Mesodermal cell (in vitro differentiated cells): ENCODE results near the gene ST6GALNAC1.
"Not testable (repeated sequence)": the region's sequence is repeated elsewhere in the genome, so short reads cannot be mapped to it uniquely, and the experiment has no call there.

Experiments
- H3K27ac ChIP-seq: 2 replicates; pipeline ENCODE4 v1.7.0; 2013; ENCODE audit warnings: mild to moderate bottlenecking, low read depth, low read length, moderate library complexity; ENCODE audit not compliant: severe bottlenecking
- H3K36me3 ChIP-seq: 2 replicates; pipeline ENCODE4 v1.7.1; 2013; ENCODE audit warnings: mild to moderate bottlenecking, low read length, moderate library complexity; ENCODE audit not compliant: control insufficient read depth, insufficient read depth
- H3K4me1 ChIP-seq: one replicate; pipeline ENCODE4 v1.7.1; 2013; ENCODE audit warnings: mild to moderate bottlenecking, low read length; ENCODE audit not compliant: insufficient read depth, control insufficient read depth, poor library complexity, severe bottlenecking
- H3K4me3 ChIP-seq: 2 replicates; pipeline ENCODE4 v1.7.0; 2013; ENCODE audit warnings: low read length, control low read depth, mild to moderate bottlenecking; ENCODE audit not compliant: insufficient read depth, poor library complexity, severe bottlenecking; ENCODE audit errors: extremely low read depth
- H3K9me3 ChIP-seq: 2 replicates; pipeline ENCODE4 v1.7.1; 2013; ENCODE audit warnings: mild to moderate bottlenecking, low read length, moderate library complexity; ENCODE audit not compliant: control insufficient read depth
- WGBS, 2 experiments: methylation state at CpG; one replicate each; pipeline ENCODE4 v1.1.5; 2013; ENCODE audit warnings: missing lambda C conversion rate in 2 of 2; ENCODE audit not compliant: insufficient coverage in 2 of 2; 5-methylcytosine and 5-hydroxymethylcytosine counted together

The ST6GALNAC1 gene

DNA sequence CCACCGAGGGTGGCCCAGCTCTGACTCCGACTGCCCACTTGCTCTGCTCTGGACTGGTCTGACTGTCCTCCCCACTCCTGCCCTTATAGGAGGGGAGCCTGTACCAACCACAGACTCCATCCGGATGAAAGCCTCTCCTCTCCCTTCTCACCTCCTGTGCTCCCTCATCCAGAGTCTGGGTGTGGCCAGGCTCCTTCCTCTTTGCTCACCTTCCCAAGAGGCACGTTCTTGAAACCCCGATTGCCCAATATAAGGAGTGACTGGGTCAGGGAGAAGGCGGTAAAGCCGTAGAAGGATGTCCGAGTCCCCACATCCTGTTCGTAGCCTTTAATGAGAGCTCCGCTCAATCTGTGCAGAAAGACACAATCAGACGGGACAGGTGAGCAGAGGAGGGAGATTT lies 17.1 kb downstream of the ST6GALNAC1 start:
- 86 to 89% methylated on average over 10 to 11 of the region's 11 CpGs for WGBS, 2 experiments
- no peaks in the 10 kb centered on the region for H3K4me1 ChIP-seq
- no peaks in the 10 kb centered on the region for H3K36me3 ChIP-seq
- no peak overlapping the region for H3K4me3 ChIP-seq
- H3K9me3 ChIP-seq, result no peaks in the 10 kb centered on the region
- H3K27ac ChIP-seq, result no peak overlapping the region

DNA sequence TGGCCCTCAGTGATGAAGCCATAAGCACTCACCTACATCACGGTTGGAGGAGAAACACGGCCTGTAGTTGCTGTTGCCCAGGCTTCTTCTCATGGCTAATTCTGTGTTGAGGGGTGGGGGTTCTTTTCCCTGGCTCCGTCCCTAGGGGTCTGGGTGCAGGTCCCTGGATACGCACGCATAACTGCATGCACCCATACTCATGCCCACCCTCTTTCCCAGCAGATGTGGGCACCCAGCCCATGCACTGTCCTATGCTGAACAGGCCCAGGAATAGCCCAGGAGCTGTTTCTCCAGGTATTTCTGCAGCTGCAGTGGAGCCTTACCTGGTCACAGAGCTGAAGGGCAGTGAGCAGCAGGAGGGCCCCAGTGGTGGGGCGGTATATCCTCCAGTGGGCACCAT lies 18.1 kb downstream of the ST6GALNAC1 start:
- H3K9me3 ChIP-seq, result no peaks in the 10 kb centered on the region

DNA sequence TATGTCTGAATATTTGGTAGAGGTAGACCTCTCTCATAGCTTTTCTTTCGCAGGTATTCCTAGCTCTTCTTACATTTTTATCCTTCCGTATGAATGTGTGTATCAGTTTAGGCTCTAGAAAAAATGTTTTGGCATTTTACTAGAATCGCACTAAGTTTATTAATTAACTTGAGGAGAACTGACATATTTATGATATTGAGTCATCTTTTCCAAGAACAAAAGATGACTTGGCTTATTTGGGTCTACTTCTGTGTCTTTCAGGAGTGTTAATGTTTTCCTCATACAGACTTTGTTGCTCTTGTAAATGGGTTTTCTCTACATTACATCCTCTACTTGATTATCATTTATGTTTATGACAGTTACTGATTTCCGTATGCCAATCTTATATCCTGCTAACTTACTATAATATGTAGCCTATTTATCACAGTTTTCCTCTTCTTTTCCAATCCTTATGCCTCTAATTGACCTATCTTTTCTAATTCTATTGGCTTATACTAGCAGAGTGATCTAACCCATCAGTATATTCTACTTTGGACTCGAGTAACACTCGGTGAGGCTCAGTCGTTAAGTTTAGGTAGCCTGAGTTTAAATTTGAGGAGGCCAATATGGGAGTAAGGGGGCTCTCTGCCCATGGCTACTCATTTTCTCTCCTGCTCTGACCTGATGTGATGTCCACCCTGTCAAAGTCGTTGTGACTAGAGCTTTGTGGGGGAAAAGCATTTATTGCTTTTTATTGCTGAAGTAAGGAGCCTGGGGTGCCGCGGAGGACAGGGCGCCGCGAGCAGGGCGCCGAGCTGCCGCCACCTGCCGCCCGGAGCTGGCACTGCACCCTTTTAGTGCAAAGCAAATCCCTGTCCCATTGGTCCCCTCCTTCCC lies 20.0 kb downstream of the ST6GALNAC1 start:
- no peaks in the 10 kb centered on the region for H3K9me3 ChIP-seq
- WGBS, 2 experiments, result 50 to 71% methylated on average over 4 to 6 of the region's 18 CpGs

More for the DNA sequence above, 18.1 kb downstream of the ST6GALNAC1 start:
- H3K4me3 ChIP-seq, result no peak overlapping the region
- no peaks in the 10 kb centered on the region for H3K4me1 ChIP-seq
- no peak overlapping the region for H3K27ac ChIP-seq
- no peaks in the 10 kb centered on the region for H3K36me3 ChIP-seq
- 67 to 95% methylated on average over 1 to 3 of the region's 6 CpGs for WGBS, 2 experiments

DNA sequence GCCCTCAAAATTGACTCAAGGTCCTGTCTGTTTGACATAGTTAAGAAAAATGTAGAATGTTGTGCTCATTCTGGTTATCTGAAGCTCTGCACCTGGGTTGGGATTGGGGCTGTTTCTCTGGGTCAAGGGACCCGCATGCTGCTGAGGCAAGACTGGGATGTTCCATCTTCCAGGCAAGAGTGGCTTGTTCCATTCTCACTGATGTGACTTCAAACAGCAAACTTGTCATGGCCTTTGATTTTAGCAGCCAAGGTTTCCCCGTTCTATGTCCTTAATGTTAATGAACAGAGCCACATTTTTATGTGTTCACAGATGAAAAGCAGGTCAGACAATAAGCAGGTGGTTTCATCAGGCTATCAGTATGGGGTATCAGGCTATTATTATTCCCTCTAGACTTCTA lies 25.7 kb downstream of the ST6GALNAC1 start:
- Histone ChIP-seq H3K36me3 (no peaks in the 10 kb centered on the region), H3K9me3 (no peaks in the 10 kb centered on the region), H3K4me3 (no peak overlapping the region), H3K4me1 (no peaks in the 10 kb centered on the region), H3K27ac (no peak overlapping the region)
- WGBS, 2 experiments, result 88 to 100% methylated on average over 2 of the region's 2 CpGs

More for the DNA sequence above, 20.0 kb downstream of the ST6GALNAC1 start:
- Histone ChIP-seq H3K4me1 (no peaks in the 10 kb centered on the region), H3K27ac (no peak overlapping the region), H3K4me3 (no peak overlapping the region), H3K36me3 (no peaks in the 10 kb centered on the region)

DNA sequence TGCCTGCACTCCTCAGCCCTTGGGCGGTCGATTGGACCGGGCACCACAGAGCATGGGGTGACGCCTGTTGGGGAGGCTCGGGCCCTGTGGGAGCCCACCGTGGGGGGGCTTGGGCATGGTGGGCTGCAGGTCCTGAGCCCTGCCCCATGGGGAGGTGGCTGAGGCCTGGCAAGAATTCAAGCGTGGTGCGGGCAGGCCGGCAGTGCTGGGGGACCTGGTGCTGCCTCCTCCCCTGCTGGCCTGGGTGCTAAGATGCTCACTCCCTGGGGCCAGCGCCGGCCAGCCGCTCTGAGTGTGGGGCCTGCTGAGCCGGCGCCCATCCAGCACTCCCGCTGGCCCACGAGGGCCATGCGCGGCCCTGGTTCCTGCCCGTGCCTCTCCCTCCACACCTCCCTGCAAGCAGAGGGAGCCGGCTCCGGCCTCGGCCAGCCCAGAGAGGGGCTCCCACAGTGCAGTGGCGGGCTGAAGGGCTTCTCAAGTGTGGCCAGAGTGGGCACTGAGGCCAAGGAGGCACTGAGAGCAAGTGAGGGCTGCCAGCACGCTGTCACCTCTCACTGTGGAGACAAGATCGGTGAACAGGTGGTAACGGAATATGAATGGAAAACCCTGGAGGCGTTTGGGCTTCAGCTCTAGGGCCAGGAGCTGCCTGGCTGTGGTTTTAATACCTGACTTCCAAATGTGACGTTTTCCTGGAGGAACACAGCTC lies 28.5 kb downstream of the ST6GALNAC1 start:
- H3K9me3 ChIP-seq, result no peaks in the 10 kb centered on the region
- no peaks in the 10 kb centered on the region for H3K36me3 ChIP-seq
- WGBS, 2 experiments, result 90 to 91% methylated on average over 14 to 25 of the region's 28 CpGs
- no peak overlapping the region for H3K4me3 ChIP-seq
- no peaks in the 10 kb centered on the region for H3K4me1 ChIP-seq
- H3K27ac ChIP-seq, result no peak overlapping the region

DNA sequence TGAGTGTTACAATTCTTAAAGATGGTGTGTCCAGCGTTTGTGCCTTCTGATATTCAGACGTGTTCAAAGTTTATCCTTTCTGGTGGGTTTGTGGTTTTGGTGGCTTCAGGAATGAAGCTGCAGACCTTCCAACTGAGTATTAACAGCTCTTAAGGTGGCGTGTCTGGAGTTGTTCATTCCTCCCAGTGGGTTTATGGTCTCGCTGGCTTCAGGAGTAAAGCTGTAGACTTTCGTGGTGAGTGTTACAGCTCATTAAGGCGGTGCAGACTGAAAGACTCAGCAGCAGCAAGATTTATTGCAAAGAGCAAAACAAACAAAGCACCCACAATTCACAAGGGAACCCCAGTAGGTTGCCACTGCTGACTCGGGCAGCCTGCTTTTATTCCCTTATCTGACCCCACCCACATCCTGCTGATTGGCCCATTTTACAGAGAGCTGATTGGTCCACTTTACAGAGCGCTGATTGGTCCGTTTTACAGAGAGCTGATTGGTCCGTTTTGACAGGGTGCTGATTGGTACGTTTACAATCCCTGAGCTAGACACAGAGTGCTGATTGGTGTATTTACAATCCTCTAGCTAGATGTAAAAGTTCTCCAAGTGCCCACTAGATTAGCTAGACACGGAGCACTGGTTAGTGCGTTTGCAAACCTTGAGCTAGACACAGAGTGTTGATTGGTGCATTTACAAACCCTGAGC lies 29.3 kb downstream of the ST6GALNAC1 start:
- 90 to 92% methylated on average over 7 to 11 of the region's 13 CpGs for WGBS, 2 experiments
- not testable (repeated sequence) for H3K36me3 ChIP-seq, H3K27ac ChIP-seq, H3K4me3 ChIP-seq, H3K4me1 ChIP-seq, H3K9me3 ChIP-seq

DNA sequence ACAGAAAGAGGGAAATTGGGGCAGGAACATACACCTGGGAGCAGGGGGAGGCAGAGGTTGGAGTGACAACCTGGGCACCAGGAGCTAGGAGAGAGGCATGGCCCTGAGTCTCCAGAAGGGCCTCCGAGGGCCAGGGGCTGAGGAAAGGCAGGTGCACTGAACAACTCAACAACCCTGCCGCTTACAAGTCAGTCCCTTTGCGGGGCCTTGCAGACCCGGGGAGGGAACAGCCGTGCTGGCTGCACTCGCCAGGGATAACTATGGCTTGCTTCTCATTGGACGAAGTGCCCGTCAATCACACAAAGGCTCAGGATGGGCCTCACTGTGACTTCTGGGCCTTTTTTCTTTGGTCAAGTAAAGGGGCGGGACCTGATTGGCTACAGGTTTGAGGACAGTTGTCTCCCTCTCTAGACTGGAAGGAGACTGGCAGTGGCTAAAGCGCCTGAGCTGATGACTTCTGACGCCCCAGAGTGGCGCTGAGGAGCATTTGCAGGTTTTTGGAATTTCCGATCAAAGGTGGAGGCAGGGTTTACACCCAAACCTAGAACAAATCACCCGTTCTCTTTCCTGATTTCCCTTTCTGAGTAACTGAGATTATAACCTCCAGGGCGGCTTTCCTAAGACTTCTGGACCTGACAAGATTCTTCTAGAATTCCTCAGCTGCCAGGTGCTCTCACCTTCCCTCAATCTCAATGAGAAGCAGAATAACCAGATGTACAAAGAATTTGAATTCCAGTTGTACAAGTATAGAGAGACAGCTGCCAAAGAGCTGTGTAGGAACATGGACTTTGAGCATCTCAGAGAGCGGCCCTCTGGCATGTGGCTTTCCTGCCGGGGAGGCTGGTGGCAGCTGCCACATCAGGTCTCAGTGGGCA lies 30.3 kb downstream of the ST6GALNAC1 start:
- H3K27ac ChIP-seq, result no peak overlapping the region
- H3K4me3 ChIP-seq, result no peak overlapping the region
- no peaks in the 10 kb centered on the region for H3K36me3 ChIP-seq
- H3K4me1 ChIP-seq, result no peaks in the 10 kb centered on the region
- WGBS, 2 experiments, result 62 to 71% methylated on average over 13 to 16 of the region's 17 CpGs
- H3K9me3 ChIP-seq, result no peaks in the 10 kb centered on the region

DNA sequence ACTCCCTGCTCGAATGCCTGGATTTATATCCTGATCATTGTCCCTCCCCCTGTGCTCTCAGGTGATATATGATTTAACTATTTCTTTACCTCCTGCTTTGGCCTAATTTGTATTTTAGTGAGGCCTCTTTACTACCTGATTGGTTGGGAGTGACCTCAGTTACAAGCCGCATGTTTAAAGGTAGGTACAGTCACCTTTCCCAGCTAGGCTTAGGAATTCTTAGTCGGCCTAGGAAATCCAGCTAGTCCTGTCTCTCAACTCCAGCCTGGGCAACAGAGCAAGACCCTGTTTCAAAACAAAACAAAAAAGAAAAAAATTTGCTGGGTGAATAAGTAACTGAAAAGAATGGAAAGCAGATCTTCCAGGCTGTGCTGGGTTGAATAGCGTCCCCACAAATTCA lies 31.1 kb downstream of the ST6GALNAC1 start:
- no peaks in the 10 kb centered on the region for H3K36me3 ChIP-seq
- WGBS, 2 experiments, result 97 to 100% methylated on average over 2 of the region's 4 CpGs
- H3K4me1 ChIP-seq, result no peaks in the 10 kb centered on the region

DNA sequence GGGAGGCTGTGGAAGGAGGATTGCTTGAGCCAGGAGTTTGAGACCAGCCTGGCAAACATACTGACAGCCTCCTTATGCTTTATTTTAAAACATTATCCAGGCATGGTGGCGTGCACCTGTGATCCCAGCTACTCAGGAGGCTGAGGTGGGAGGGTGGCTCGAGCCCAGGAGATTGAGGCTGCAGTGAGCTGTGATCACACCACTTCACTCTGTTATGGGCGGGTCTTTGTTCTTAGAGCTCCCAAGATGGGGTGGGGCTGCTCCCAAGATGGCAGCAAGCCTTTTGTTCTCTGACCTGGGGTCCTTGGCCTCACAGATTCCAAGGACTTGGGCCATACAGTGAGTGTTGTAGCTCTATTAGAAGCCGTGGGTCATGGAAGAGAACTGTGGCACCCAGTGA lies 31.8 kb downstream of the ST6GALNAC1 start:
- 84 to 94% methylated on average over 3 to 4 of the region's 4 CpGs for WGBS, 2 experiments
- Histone ChIP-seq H3K36me3 (no peaks in the 10 kb centered on the region), H3K27ac (no peak overlapping the region), H3K4me1 (no peaks in the 10 kb centered on the region), H3K4me3 (no peak overlapping the region), H3K9me3 (no peaks in the 10 kb centered on the region)

More for the DNA sequence above, 31.1 kb downstream of the ST6GALNAC1 start:
- Histone ChIP-seq H3K27ac (no peak overlapping the region), H3K9me3 (no peaks in the 10 kb centered on the region), H3K4me3 (no peak overlapping the region)
